Sigmoid colon (tissue), 4 donors: Measurements from ENCODE around the gene DUSP28.

ENCODE experiments used
- CTCF ChIP-seq, 4 experiments: fragments of 450-650 bp in 3 of 4; fragments of 200-600 bp in 1 of 4; IDR thresholded peaks; one replicate each; pipeline ENCODE4 v1.5.1; 2016 to 2019; ENCODE audit warnings: antibody characterized with exemption in 4 of 4, mild to moderate bottlenecking in 3 of 4, moderate library complexity in 2 of 4
- EP300 ChIP-seq, 4 donors: sonication (generic); formaldehyde crosslinking; IDR thresholded peaks; one replicate each; pipeline ENCODE4 v1.6.1; 2017; ENCODE audit warnings: antibody characterized with exemption in 4 of 4
- POLR2A ChIP-seq, 2 donors: fragments of 450-650 bp; IDR thresholded peaks; one replicate each; pipeline ENCODE4 v1.6.1; 2016; ENCODE audit warnings: antibody characterized with exemption in 2 of 2, mild to moderate bottlenecking in 2 of 2, moderate library complexity in 2 of 2
- POLR2AphosphoS5 ChIP-seq, 4 donors: sonication (generic); formaldehyde crosslinking; IDR thresholded peaks; one replicate each; pipeline ENCODE4 v1.6.1; 2017; ENCODE audit warnings: antibody characterized with exemption in 4 of 4

DNA sequence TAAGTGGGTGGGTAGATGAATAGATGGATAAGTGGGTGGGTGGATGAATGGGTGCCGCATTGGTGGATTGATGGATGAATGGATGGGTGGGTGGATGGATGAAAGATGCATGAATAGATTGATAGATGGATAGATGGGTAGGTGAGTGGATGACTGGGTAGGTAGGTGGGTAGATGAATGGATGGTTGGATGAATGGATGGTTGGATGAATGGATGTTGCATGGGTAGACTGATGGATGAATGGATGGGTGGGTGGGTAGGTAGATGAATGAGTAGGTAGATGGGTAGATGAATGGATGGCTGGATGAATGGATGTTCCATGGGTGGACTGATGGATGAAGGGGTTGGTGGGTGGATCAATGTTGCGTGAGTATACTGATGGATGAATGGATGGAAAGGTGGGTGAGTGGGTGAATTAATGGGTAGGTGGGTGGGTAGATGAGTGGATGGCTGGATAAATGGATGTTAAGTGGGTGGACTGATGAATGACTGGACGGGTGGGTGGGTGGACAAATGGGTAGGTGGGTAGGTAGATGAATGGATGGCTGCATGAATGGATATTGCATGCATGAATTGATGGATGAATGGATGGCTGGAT lies 32.9 kb upstream of the DUSP28 start:
- TF ChIP-seq CTCF (IDR thresholded peaks at IDR 0.05) = no peak
- TF ChIP-seq POLR2AphosphoS5 (IDR thresholded peaks at IDR 0.05) = no peak
- TF ChIP-seq POLR2A (IDR thresholded peaks at IDR 0.05) = no peak
- TF ChIP-seq EP300 (IDR thresholded peaks at IDR 0.05) = no peak
